ENCODE measurements around the gene SFMBT1.

The SFMBT1 gene

DNA sequence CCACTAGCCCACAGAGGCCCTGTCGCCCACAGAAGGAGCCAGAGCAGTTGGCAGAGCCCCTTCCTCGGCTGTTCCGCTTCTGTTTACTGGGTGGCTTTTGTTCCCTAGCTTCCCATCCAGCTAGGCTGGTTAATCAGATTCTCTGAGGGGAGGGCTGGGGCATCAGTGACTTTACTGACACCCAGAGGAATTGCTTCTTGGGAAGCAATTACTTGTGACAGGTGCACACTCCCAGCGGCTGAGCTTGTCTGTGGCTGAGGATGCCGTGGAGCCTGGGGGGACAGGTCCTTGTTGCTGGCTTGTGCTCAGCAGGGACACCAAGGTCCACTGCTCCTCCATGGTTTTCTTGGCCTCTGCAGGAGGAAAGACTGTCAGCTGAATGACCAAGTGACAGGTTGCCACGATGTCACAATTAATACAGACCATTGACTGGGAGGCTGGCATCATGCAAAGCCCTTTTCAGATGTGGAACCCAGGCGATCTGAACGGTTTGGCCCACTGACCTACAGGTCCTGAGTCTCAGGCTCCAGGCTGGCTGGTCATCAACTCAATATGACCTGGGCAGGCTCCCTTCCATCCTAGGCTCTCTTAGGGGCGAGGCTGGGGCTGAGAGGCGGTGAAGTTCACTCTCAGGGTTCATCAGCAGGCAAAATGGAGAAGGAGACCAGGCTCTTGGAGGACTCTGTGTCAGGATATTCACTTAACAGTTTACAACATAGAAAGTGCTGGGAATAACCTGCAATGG lies 31.8 kb upstream of the SFMBT1 start:
- peaks cover 12% of the 10 kb centered on the region for H3K4me1 ChIP-seq (ENCODE audit: control insufficient read depth, low read length)
- H3K27ac ChIP-seq (ENCODE audit: low read depth, low read length) = no peak overlapping the region
- no peaks in the 10 kb centered on the region for H3K27me3 ChIP-seq (ENCODE audit: control insufficient read depth, low read length)
- no peaks in the 10 kb centered on the region for H3K79me2 ChIP-seq (ENCODE audit: control insufficient read depth, low read length)
- TF ChIP-seq, protein P1, sequence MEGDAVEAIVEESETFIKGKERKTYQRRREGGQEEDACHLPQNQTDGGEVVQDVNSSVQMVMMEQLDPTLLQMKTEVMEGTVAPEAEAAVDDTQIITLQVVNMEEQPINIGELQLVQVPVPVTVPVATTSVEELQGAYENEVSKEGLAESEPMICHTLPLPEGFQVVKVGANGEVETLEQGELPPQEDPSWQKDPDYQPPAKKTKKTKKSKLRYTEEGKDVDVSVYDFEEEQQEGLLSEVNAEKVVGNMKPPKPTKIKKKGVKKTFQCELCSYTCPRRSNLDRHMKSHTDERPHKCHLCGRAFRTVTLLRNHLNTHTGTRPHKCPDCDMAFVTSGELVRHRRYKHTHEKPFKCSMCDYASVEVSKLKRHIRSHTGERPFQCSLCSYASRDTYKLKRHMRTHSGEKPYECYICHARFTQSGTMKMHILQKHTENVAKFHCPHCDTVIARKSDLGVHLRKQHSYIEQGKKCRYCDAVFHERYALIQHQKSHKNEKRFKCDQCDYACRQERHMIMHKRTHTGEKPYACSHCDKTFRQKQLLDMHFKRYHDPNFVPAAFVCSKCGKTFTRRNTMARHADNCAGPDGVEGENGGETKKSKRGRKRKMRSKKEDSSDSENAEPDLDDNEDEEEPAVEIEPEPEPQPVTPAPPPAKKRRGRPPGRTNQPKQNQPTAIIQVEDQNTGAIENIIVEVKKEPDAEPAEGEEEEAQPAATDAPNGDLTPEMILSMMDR (IDR thresholded peaks at IDR 0.05; ENCODE audit: low read depth, low read length, poor library complexity, severe bottlenecking) = no peak
- no peak for TF ChIP-seq EZH2phosphoT487 (IDR thresholded peaks at IDR 0.05; ENCODE audit: borderline replicate concordance, low read length)
- no peaks in the 10 kb centered on the region for H3K9me3 ChIP-seq (ENCODE audit: control insufficient read depth, insufficient read depth, low read length)
- H3K4me2 ChIP-seq (ENCODE audit: low read length) = no peak overlapping the region
- no peaks in the 10 kb centered on the region for H4K20me1 ChIP-seq (ENCODE audit: control insufficient read depth, insufficient read depth, low read depth, low read length)
- no peaks in the 10 kb centered on the region for H3K9me2 ChIP-seq (replicated peaks; ENCODE audit: control insufficient read depth, low read length)
- no peaks in the 10 kb centered on the region for H3F3A ChIP-seq (ENCODE audit: control insufficient read depth, insufficient read depth)
- no peak overlapping the region for H3K4me3 ChIP-seq (ENCODE audit: low read length)
- no peaks in the 10 kb centered on the region for H3K36me3 ChIP-seq (ENCODE audit: control insufficient read depth, low read length)

DNA sequence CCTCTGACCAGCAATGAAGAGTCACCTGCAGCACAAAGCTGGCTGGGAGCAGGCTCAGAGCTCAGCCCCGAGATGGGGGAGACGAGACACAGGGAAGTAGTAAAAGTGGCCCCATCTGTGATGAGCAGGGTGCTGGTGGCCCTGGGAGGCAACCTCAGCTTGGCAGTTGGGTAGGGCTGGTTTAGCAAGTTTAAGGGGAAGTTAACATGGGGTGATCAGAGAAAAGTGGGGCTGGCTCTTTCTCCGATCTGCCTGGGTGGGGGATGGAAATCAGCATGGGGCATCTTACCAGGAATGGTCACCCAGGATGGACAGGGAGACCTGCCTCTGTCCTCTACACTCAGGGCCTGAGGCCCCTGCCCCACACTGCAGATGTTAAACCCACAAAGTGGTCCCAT lies 29.9 kb upstream of the SFMBT1 start:
- Histone ChIP-seq H3K9me3 (ENCODE audit: control insufficient read depth, insufficient read depth, low read length) (no peaks in the 10 kb centered on the region), H3K4me3 (ENCODE audit: low read length) (no peak overlapping the region), H3K4me2 (ENCODE audit: low read length) (no peak overlapping the region), H3K4me1 (ENCODE audit: control insufficient read depth, low read length) (peaks cover 18% of the 10 kb centered on the region), H3K27ac (ENCODE audit: low read depth, low read length) (no peak overlapping the region), H3F3A (ENCODE audit: control insufficient read depth, insufficient read depth) (no peaks in the 10 kb centered on the region), H3K27me3 (ENCODE audit: control insufficient read depth, low read length) (no peaks in the 10 kb centered on the region), H3K9me2 (replicated peaks; ENCODE audit: control insufficient read depth, low read length) (no peaks in the 10 kb centered on the region), H4K20me1 (ENCODE audit: control insufficient read depth, insufficient read depth, low read depth, low read length) (no peaks in the 10 kb centered on the region), H3K79me2 (ENCODE audit: control insufficient read depth, low read length) (no peaks in the 10 kb centered on the region), H3K36me3 (ENCODE audit: control insufficient read depth, low read length) (no peaks in the 10 kb centered on the region)
- TF ChIP-seq, protein P1 (IDR thresholded peaks at IDR 0.05; ENCODE audit: low read depth, low read length, poor library complexity, severe bottlenecking) = no peak
- no peak for TF ChIP-seq EZH2phosphoT487 (IDR thresholded peaks at IDR 0.05; ENCODE audit: borderline replicate concordance, low read length)

DNA sequence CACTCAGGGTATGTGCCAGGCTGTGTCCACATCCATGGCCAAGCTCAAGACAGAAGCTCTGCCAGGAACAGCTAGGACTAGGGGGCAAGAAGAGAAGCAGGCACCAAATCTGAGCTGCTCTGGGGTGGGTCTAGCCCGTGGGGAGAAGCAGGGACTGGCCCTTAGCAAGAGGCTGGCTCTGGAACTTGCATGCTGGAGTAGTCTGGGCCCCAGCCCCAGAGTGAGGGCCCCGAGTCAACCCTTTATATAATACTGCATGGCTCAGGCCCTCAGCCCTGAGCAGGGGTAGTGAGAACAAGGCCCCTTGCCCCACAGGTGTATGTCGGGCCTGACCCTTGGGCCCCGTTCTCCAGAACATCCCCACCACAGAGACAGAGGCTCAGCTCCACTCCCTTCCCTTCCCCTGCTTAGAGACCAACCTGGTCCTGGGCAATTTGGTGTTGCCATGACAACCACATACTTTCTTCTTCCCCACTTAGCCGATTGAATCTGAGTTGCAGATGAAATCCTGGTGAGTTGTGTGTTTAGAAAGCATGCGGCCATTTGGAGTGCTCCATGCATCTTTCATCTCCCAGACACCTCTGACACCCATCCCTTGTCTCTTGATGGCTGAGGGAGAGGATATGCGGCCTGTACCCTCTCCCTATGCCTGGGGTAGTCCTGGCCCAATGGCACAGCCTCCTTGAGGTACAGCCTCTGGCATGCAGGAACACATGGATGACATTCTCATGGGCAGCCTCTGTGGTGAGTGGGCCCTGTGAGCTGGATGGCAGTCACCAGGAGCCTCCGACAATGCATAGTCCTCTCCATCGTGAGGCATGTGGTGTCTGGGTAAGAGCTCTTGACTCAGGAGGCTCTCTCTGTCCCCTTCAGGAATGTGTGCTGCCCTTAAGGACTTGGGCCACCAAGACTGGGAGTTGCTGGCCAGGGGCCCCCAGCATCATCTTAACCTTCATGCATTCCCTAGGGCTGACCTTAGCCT lies 29.2 kb upstream of the SFMBT1 start:
- H3K4me2 ChIP-seq (ENCODE audit: low read length) = no peak overlapping the region
- TF ChIP-seq, protein P1 (IDR thresholded peaks at IDR 0.05; ENCODE audit: low read depth, low read length, poor library complexity, severe bottlenecking) = no peak
- TF ChIP-seq EZH2phosphoT487 (IDR thresholded peaks at IDR 0.05; ENCODE audit: borderline replicate concordance, low read length) = no peak
- H3K9me2 ChIP-seq (replicated peaks; ENCODE audit: control insufficient read depth, low read length) = no peaks in the 10 kb centered on the region

More for the DNA sequence above, 29.2 kb upstream of the SFMBT1 start:
- Histone ChIP-seq H3K27me3 (ENCODE audit: control insufficient read depth, low read length) (no peaks in the 10 kb centered on the region), H3K36me3 (ENCODE audit: control insufficient read depth, low read length) (no peaks in the 10 kb centered on the region), H3K27ac (ENCODE audit: low read depth, low read length) (no peak overlapping the region), H3K4me3 (ENCODE audit: low read length) (no peak overlapping the region), H3K4me1 (ENCODE audit: control insufficient read depth, low read length) (peaks cover 18% of the 10 kb centered on the region), H4K20me1 (ENCODE audit: control insufficient read depth, insufficient read depth, low read depth, low read length) (no peaks in the 10 kb centered on the region), H3F3A (ENCODE audit: control insufficient read depth, insufficient read depth) (no peaks in the 10 kb centered on the region), H3K79me2 (ENCODE audit: control insufficient read depth, low read length) (no peaks in the 10 kb centered on the region), H3K9me3 (ENCODE audit: control insufficient read depth, insufficient read depth, low read length) (no peaks in the 10 kb centered on the region)
